HFFc6 (cell line): Measurements from ENCODE around the gene GRM5. TPM values are rescaled to one million over a fixed set of nuclear protein-coding genes. Genes with fewer than 3 reads are reported as not detected.
A peak's percentile ranks its signal among the peaks of the same experiment; 100 is the strongest.
"Not testable (repeated sequence)": the region's sequence is repeated elsewhere in the genome, so short reads cannot be mapped to it uniquely, and the experiment has no call there.

Source experiments
- DNase-seq: peaks from one replicate; pipeline ENCODE4 v3.0.0-alpha.2; 2018
- H3K27ac Mint-ChIP-seq: 2 replicates; pipeline ENCODE4 v1.8.0; 2020; ENCODE audit warnings: mild to moderate bottlenecking, mixed read lengths
- H3K27me3 Mint-ChIP-seq: 2 replicates; pipeline ENCODE4 v1.8.0; 2021; ENCODE audit warnings: mild to moderate bottlenecking, moderate library complexity, mixed read lengths; ENCODE audit not compliant: insufficient read depth
- H3K36me3 Mint-ChIP-seq: 2 replicates; pipeline ENCODE4 v1.8.0; 2021; ENCODE audit warnings: low read depth, mixed read lengths
- H3K4me1 Mint-ChIP-seq: 2 replicates; pipeline ENCODE4 v1.8.0; 2020; ENCODE audit warnings: low read depth, mixed read lengths
- H3K4me3 Mint-ChIP-seq: 2 replicates; pipeline ENCODE4 v1.8.0; 2020; ENCODE audit warnings: mild to moderate bottlenecking, moderate library complexity, mixed read lengths
- H3K9me3 Mint-ChIP-seq: 2 replicates; pipeline ENCODE4 v1.8.0; 2020; ENCODE audit warnings: mild to moderate bottlenecking, mixed read lengths
- long read RNA-seq: library from polyadenylated mRNA; unstranded; transcript quantifications from one replicate; pipeline ENCODE4 v2.0.0, GENCODE V29; 2019
- total RNA-seq, 6 experiments: library from RNA; stranded (reverse); fragmentation: NEBNext Ultra II Directional; extraction: Animal tissue kit (Norgen Biotek cat#: 25700); gene quantifications; 2 replicates in 1 of 6; 3 replicates in 5 of 6; pipeline ENCODE4 v1.2.3, GENCODE V29; 2021
- TF ChIP-seq, protein P1 (sequence below): fragments of 200-600 bp; sonication (generic); IDR thresholded peaks from 2 replicates; pipeline ENCODE4 v1.5.0; 2021; ENCODE audit warnings: antibody characterized with exemption, mild to moderate bottlenecking

GRM5 gene
- total RNA-seq: under 1 TPM in 1 of 6 experiments, not detected in 5; 0.12 TPM
- long read RNA-seq: 0 reads

- not testable (repeated sequence) for H3K4me3 Mint-ChIP-seq, DNase-seq, H3K4me1 Mint-ChIP-seq, H3K36me3 Mint-ChIP-seq, H3K27ac Mint-ChIP-seq, H3K9me3 Mint-ChIP-seq, H3K27me3 Mint-ChIP-seq
Measured at GRCh38 chr11:89065651-89066201, at the start of gene GRM5. Gene GRM5 (minus strand): TSS chr11:89065982. CDS start chr11:89047872, 18,110 bp downstream.

DNA sequence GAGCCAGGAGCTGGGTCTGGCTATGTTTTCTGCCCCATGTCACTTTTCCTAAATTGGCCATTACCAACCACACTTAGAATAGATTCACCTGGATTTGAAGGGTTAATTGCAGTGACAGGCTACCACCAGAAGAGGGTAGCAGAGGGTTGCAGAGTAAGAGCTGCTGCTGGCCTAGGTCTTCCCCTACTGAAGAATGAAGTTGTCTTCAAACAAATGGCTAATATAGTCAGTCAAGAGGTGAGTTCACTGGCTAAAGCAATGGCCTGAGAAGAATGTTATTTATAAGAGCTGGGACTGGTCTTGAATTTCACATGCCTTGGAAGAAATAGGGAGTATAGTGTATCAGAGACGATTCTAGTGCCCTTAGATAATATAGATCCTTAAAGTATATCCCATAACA lies 32.2 kb upstream of the GRM5 start:
- not testable (repeated sequence) for H3K4me3 Mint-ChIP-seq, H3K27me3 Mint-ChIP-seq, H3K9me3 Mint-ChIP-seq, H3K4me1 Mint-ChIP-seq, H3K36me3 Mint-ChIP-seq, H3K27ac Mint-ChIP-seq
- DNase-seq: peak; percentile 37
- TF ChIP-seq, protein P1, sequence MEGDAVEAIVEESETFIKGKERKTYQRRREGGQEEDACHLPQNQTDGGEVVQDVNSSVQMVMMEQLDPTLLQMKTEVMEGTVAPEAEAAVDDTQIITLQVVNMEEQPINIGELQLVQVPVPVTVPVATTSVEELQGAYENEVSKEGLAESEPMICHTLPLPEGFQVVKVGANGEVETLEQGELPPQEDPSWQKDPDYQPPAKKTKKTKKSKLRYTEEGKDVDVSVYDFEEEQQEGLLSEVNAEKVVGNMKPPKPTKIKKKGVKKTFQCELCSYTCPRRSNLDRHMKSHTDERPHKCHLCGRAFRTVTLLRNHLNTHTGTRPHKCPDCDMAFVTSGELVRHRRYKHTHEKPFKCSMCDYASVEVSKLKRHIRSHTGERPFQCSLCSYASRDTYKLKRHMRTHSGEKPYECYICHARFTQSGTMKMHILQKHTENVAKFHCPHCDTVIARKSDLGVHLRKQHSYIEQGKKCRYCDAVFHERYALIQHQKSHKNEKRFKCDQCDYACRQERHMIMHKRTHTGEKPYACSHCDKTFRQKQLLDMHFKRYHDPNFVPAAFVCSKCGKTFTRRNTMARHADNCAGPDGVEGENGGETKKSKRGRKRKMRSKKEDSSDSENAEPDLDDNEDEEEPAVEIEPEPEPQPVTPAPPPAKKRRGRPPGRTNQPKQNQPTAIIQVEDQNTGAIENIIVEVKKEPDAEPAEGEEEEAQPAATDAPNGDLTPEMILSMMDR: peak; percentile 86

- H3K4me1 Mint-ChIP-seq, H3K27ac Mint-ChIP-seq, H3K36me3 Mint-ChIP-seq, H3K27me3 Mint-ChIP-seq, H3K9me3 Mint-ChIP-seq, DNase-seq, H3K4me3 Mint-ChIP-seq: not testable (repeated sequence)
Measured at GRCh38 chr11:89093806-89094205, 28.0 kb upstream of the GRM5 start.

GRCh38 chr11:89084951-89085350 lies 19.2 kb upstream of the GRM5 start:
- H3K4me1 Mint-ChIP-seq, DNase-seq, H3K27me3 Mint-ChIP-seq, H3K36me3 Mint-ChIP-seq, H3K27ac Mint-ChIP-seq, H3K4me3 Mint-ChIP-seq, H3K9me3 Mint-ChIP-seq: not testable (repeated sequence)

GRCh38 chr11:89070911-89071310 lies 5.1 kb upstream of the GRM5 start:
- not testable (repeated sequence) for DNase-seq, H3K4me3 Mint-ChIP-seq, H3K4me1 Mint-ChIP-seq, H3K27ac Mint-ChIP-seq, H3K9me3 Mint-ChIP-seq, H3K36me3 Mint-ChIP-seq, H3K27me3 Mint-ChIP-seq

DNA sequence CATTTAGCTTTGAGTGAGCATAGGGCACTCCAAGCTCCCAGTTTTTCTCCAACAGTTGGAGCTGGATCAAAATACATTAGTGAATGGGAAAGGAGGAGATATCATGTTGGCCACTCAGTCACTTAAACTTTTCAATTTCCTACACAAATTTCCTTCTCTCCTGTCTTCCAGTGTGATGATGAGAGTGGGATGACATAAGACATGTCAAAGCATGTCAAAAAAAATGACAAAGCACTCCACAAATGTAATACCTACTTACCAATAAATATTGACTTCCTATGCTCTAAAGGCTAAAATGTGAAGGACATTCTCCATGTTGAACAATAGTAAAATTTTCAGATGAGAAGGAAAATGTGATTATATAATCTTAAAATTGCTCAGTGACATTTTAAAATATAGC lies 1.5 kb upstream of the GRM5 start:
- peaks cover 7% of the 10 kb centered on the region for H3K27me3 Mint-ChIP-seq
- no peaks in the 10 kb centered on the region for H3K9me3 Mint-ChIP-seq
- TF ChIP-seq, protein P1: no peak
- H3K27ac Mint-ChIP-seq: no peak overlapping the region
- no peaks in the 10 kb centered on the region for H3K4me1 Mint-ChIP-seq
- H3K36me3 Mint-ChIP-seq: no peaks in the 10 kb centered on the region
- no peak for DNase-seq
- no peak overlapping the region for H3K4me3 Mint-ChIP-seq

- TF ChIP-seq, protein P1: no peak
- Mint-ChIP-seq H3K4me3 (no peak overlapping the region), H3K27me3 (peaks cover 7% of the 10 kb centered on the region), H3K9me3 (no peaks in the 10 kb centered on the region), H3K27ac (no peak overlapping the region), H3K36me3 (no peaks in the 10 kb centered on the region), H3K4me1 (no peaks in the 10 kb centered on the region)
- no peak for DNase-seq
Measured at GRCh38 chr11:89065066-89065465, 716 bp downstream of the GRM5 start.

DNA sequence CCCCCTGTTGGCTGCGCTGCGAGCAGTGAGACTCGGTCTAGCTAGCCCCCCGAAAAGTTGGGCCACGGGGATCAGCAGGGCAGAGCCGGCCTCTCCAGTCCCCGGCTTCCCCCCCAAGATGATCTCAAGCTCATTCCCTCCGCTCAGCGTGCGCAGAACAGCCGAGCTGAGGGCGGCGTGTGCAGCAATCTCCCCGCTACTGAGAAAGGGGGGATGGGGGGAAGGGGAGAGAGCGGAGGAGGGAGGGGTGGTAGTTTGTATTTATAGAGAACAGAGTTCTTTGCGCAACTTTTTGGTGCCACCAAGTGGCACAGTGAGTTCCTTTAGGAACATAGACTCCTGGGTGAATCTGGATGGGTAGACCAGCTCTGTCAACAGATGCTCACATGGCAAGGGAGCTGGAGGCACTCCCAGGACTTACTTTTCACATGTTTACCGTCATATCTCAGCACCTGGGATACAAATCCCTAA lies 2.3 kb downstream of the GRM5 start:
- not testable (repeated sequence) for H3K27me3 Mint-ChIP-seq, H3K4me3 Mint-ChIP-seq, H3K27ac Mint-ChIP-seq, H3K4me1 Mint-ChIP-seq, H3K9me3 Mint-ChIP-seq, DNase-seq, H3K36me3 Mint-ChIP-seq

DNA sequence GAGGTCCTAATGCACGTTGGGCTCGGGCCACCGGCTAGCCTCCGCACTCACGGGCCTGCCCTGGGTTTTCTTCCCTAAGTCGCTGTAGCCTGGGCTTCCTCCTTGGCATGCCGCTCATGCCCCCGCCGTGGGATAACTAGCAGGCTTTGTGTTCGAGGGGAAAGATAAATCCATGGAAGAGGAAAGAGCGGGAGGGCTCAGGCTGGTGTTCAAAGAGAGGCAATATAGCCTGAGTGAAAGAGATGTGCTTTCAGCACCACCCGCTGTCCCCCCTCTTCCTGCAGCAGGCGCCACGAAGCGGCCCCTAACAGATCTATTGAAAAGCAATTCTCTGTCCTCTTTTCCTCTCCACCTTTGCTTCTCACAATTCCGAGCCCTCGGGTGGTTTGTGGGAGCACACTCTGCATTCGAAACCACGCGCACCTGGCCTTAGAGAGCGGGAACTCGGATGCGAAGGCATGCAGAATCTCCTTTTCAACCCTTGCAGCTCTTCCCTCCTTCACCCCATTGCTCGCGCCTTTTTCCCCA lies 2.9 kb downstream of the GRM5 start:
- not testable (repeated sequence) for DNase-seq, H3K27me3 Mint-ChIP-seq, H3K27ac Mint-ChIP-seq, H3K36me3 Mint-ChIP-seq, H3K9me3 Mint-ChIP-seq, H3K4me1 Mint-ChIP-seq, H3K4me3 Mint-ChIP-seq

GRCh38 chr11:89061839-89062238 lies 3.9 kb downstream of the GRM5 start:
- H3K36me3 Mint-ChIP-seq, H3K4me1 Mint-ChIP-seq, H3K4me3 Mint-ChIP-seq, H3K27ac Mint-ChIP-seq, H3K27me3 Mint-ChIP-seq, H3K9me3 Mint-ChIP-seq, DNase-seq: not testable (repeated sequence)

GRCh38 chr11:89057406-89057805 lies 8.4 kb downstream of the GRM5 start:
- H3K4me1 Mint-ChIP-seq: not testable (repeated sequence)

More at GRCh38 chr11:89057406-89057805, 8.4 kb downstream of the GRM5 start:
- DNase-seq, H3K4me3 Mint-ChIP-seq, H3K27me3 Mint-ChIP-seq, H3K9me3 Mint-ChIP-seq, H3K36me3 Mint-ChIP-seq, H3K27ac Mint-ChIP-seq: not testable (repeated sequence)
